HepG2 (cell line): ENCODE results near the gene ACER3. TPM values are rescaled to one million over a fixed set of nuclear protein-coding genes. Genes with fewer than 3 reads are reported as not detected.

ENCODE experiments used
- ATAC-seq: fragments of 200-7000 bp; cut with Tn5 transposase; 3 replicates; pipeline ENCODE4 v1.9.1; 2020; ENCODE audit warnings: mild to moderate bottlenecking, moderate library complexity
- BruUV-seq: library from RNA; stranded (reverse); fragments of 400-500 nt; replicated peaks from 2 replicates; lab custom pipeline; 2021; lab: Mats Ljungman, UMichigan
- CTCF ChIA-PET: fragments of 300-600 bp; formaldehyde crosslinking; extraction: SDS; loops from one replicate; lab custom pipeline; 2021; ENCODE audit warnings: low total read pairs, inconsistent platforms, low intra/inter-chr PET ratio; lab: Yijun Ruan, JAX
- POLR2A ChIA-PET: fragments of 350-600 bp; sonication (Branson Sonifier 250); formaldehyde crosslinking; loops from one replicate; lab custom pipeline; 2020; ENCODE audit warnings: antibody characterized with exemption, inconsistent platforms; lab: Yijun Ruan, JAX
- DNase-seq: peaks from one replicate; pipeline ENCODE4 v3.0.0-alpha.2; 2015; ENCODE audit warnings: low spot score
- FAIRE-seq: peaks from 3 replicates; lab custom pipeline; 2011; peaks lifted over from hg19 to GRCh38; lab: Jason Lieb, UNC
- H2AFZ ChIP-seq: one replicate; pipeline ENCODE4 v1.6.1; 2011; ENCODE audit warnings: low read length, inconsistent platforms
- H3K27ac ChIP-seq: fragments of 300-600 bp; 3 replicates; pipeline ENCODE4 v1.8.0; 2011; ENCODE audit warnings: mixed run types, mild to moderate bottlenecking, mixed read lengths, low read length, inconsistent platforms; ENCODE audit not compliant: insufficient read depth; ENCODE audit errors: extremely low read length
- H3K27me3 ChIP-seq, 2 experiments: fragments of 200-600 bp in 1 of 2; 2 replicates in 1 of 2; 3 replicates in 1 of 2; pipeline versions ENCODE4 v1.6.0 to v1.8.0; 2011; ENCODE audit warnings: low read length in 2 of 2, mild to moderate bottlenecking in 2 of 2, moderate library complexity in 2 of 2, inconsistent platforms in 1 of 2; ENCODE audit not compliant: insufficient read depth in 2 of 2, control insufficient read depth in 1 of 2
- H3K36me3 ChIP-seq, 2 experiments: fragments of 200-600 bp in 1 of 2; replicated peaks in 1 of 2; 2 replicates in 1 of 2; 3 replicates in 1 of 2; pipeline versions ENCODE4 v1.5.1 to v1.8.0; 2011; ENCODE audit warnings: low read length in 2 of 2, inconsistent platforms in 1 of 2; ENCODE audit not compliant: insufficient read depth in 2 of 2, control insufficient read depth in 1 of 2
- H3K4me1 ChIP-seq: 2 replicates; pipeline ENCODE4 v1.5.1; 2012; ENCODE audit warnings: low read length, inconsistent platforms; ENCODE audit not compliant: insufficient read depth
- H3K4me2 ChIP-seq: 2 replicates; pipeline ENCODE4 v1.6.0; 2011; ENCODE audit warnings: low read depth, low read length, inconsistent platforms
- H3K4me3 ChIP-seq, 3 experiments: fragments of 200-600 bp in 1 of 3; sonication (generic), shearing (Covaris generic) in 1 of 3; replicated peaks in 1 of 3; 2 replicates each; pipeline ENCODE4 v1.5.1; 2011 to 2016; ENCODE audit warnings: low read length in 3 of 3, inconsistent platforms in 2 of 3, low read depth in 2 of 3, mild to moderate bottlenecking in 2 of 3, control low read depth in 1 of 3, mixed read lengths in 1 of 3; ENCODE audit not compliant: insufficient read depth in 1 of 3
- H3K79me2 ChIP-seq: one replicate; pipeline ENCODE4 v1.6.1; 2011; ENCODE audit warnings: low read length, inconsistent platforms; ENCODE audit not compliant: insufficient read depth
- H3K9ac ChIP-seq: 2 replicates; pipeline ENCODE4 v1.6.0; 2011; ENCODE audit warnings: mild to moderate bottlenecking, low read depth, low read length, inconsistent platforms; ENCODE audit not compliant: insufficient read depth
- H3K9me3 ChIP-seq: 2 replicates; pipeline ENCODE4 v1.5.1; 2012; ENCODE audit warnings: mild to moderate bottlenecking, low read length
- H4K20me1 ChIP-seq: 2 replicates; pipeline ENCODE4 v1.6.0; 2011; ENCODE audit warnings: inconsistent platforms, mild to moderate bottlenecking, low read length, moderate library complexity; ENCODE audit not compliant: insufficient read depth
- HMGA1 ChIP-seq: sonication (generic); formaldehyde crosslinking; conservative IDR thresholded peaks from 2 replicates; pipeline ENCODE4 v1.4.0; 2020; ENCODE audit warnings: missing genetic modification reagents
- KDM1A ChIP-seq: IDR thresholded peaks from 2 replicates; pipeline ENCODE4 v1.6.1; 2016; ENCODE audit warnings: missing compliant biosample characterization
- MXD4 ChIP-seq: IDR thresholded peaks from 2 replicates; pipeline ENCODE4 v1.6.1; 2016; ENCODE audit warnings: mild to moderate bottlenecking, missing biosample characterization, missing genetic modification reagents
- PHF5A ChIP-seq: IDR thresholded peaks from one replicate; pipeline ENCODE4 v1.6.1; 2018; ENCODE audit warnings: low read depth, missing genetic modification reagents; ENCODE audit not compliant: unreplicated experiment
- SMYD3 ChIP-seq: sonication (generic); formaldehyde crosslinking; IDR thresholded peaks from 2 replicates; pipeline ENCODE4 v1.8.1; 2023; ENCODE audit warnings: mild to moderate bottlenecking, missing genetic modification reagents
- ZNF343 ChIP-seq: sonication (generic); formaldehyde crosslinking; IDR thresholded peaks from 2 replicates; pipeline ENCODE4 v1.4.0; 2020; ENCODE audit warnings: mild to moderate bottlenecking, missing genetic modification reagents
- WGBS: methylation state at CpG from one replicate; pipeline ENCODE4 v1.1.6; 2017; ENCODE audit warnings: low lambda C conversion rate; 5-methylcytosine and 5-hydroxymethylcytosine counted together
- in situ Hi-C: cut with HindIII; loops from 2 replicates; pipeline ENCODE4 v1.10.0; 2017; ENCODE audit warnings: low pct_unique_long_range_greater_than_20kb; ENCODE audit not compliant: extremely low pct_ligation_motif_present
- intact Hi-C: fragments of 100-400 bp; cut with micrococcal nuclease; formaldehyde crosslinking; loops from one replicate; pipeline ENCODE4 v1.10.0; 2022; ENCODE audit not compliant: unreplicated experiment
- polyA plus RNA-seq, 8 experiments: library from polyadenylated mRNA; depleted of rRNA in 3 of 8; stranded (reverse) in 7 of 8; unstranded in 1 of 8; fragments of >200 nt; fragmentation: Illumina TruSeq in 4 of 8; extraction: Trizol in 4 of 8; gene quantifications; 2 replicates each; pipeline versions ENCODE4 v1.2.1 to v1.2.3, GENCODE V29; 2011 to 2016; ENCODE audit warnings: low read depth in 4 of 8, missing spikeins in 1 of 8, mixed read lengths in 1 of 8; ENCODE audit not compliant: insufficient read depth in 1 of 8
- total RNA-seq, 5 experiments: library from RNA; depleted of rRNA; stranded (reverse); fragments of >200 nt; fragmentation: Illumina TruSeq; extraction: Trizol; gene quantifications; 2 replicates each; pipeline ENCODE4 v1.2.3, GENCODE V29; 2016; ENCODE audit warnings: low read depth in 1 of 5
- TF ChIP-seq, protein P1 (sequence below): sonication (generic); formaldehyde crosslinking; IDR thresholded peaks from 2 replicates; pipeline ENCODE4 v1.4.0; 2020; ENCODE audit warnings: mild to moderate bottlenecking, missing genetic modification reagents
- TF ChIP-seq, protein P2 (sequence below): sonication (generic); formaldehyde crosslinking; IDR thresholded peaks from 2 replicates; pipeline ENCODE4 v1.8.0; 2022; ENCODE audit warnings: mild to moderate bottlenecking, missing genetic modification reagents; ENCODE audit not compliant: insufficient replicate concordance

Gene ACER3
- total and polyA plus RNA-seq, 2 of the 13 experiments (the other 11 are each of a cell fraction or from before 2014, with no cell fraction given): 6.0 to 9.8 TPM

DNA sequence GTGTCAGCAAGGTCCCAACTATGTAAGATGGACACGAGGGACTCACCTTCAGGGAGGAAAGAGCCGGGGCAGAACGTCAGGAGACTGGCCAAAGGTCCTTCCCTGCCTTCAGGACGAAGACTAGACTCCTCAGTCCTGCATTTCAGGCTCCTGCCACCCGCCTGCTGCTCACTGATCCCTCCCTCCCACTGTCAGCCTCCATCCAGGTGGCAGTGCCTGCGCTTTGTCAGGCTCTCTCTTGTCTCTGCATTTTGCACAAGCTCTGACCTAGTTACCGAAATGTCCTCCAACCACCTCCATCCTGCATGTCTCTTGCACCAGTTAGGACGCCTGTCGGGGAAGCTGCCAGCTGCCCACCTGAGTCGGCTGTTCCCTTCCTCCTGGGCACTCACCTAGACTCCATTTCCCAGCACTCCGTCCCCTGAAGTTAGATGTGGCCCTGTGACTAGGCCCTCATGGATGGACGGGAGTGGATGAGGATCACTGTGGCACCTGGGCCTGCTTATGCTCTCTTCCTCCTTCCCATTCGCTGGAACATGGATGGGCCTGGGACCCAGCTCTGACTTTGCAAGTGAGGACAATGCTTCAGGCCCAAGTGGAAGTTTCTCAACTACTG lies 181.5 kb downstream of the ACER3 start:
- no peaks in the 10 kb centered on the region for H3K9me3 ChIP-seq
- no peak overlapping the region for H3K4me3 ChIP-seq
- ATAC-seq (no peak), FAIRE-seq (no peak), DNase-seq (no peak)
- H3K4me2 ChIP-seq: no peak overlapping the region
- ChIA-PET POLR2A (no interaction called here), CTCF (interaction anchor here (1.7 kb wide), 1 partner anchor 122 kb away, joined by 7 read pairs; no protein-coding TSS in a partner anchor)
- H2AFZ ChIP-seq: no peak overlapping the region
- WGBS: 42% methylated on average over 12 of the region's 13 CpGs
- no peak overlapping the region for H3K27ac ChIP-seq
- peaks cover 26% of the 10 kb centered on the region for H3K4me1 ChIP-seq
- H3K27me3 ChIP-seq: peaks cover 4 to 60% of the 10 kb centered on the region in 2 experiments
- no peak overlapping the region for H3K9ac ChIP-seq
- no peaks in the 10 kb centered on the region for H3K36me3 ChIP-seq
- TF ChIP-seq ZNF343 (no peak), MXD4 (CRISPR knock-in tag) (no peak), HMGA1 (CRISPR knock-in tag) (no peak), KDM1A (CRISPR knock-in tag) (no peak), PHF5A (CRISPR knock-in tag) (no peak), SMYD3 (CRISPR knock-in tag) (no peak)
- TF ChIP-seq, protein P1, sequence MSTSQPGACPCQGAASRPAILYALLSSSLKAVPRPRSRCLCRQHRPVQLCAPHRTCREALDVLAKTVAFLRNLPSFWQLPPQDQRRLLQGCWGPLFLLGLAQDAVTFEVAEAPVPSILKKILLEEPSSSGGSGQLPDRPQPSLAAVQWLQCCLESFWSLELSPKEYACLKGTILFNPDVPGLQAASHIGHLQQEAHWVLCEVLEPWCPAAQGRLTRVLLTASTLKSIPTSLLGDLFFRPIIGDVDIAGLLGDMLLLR (CRISPR knock-in tag): no peak
- TF ChIP-seq, protein P2, sequence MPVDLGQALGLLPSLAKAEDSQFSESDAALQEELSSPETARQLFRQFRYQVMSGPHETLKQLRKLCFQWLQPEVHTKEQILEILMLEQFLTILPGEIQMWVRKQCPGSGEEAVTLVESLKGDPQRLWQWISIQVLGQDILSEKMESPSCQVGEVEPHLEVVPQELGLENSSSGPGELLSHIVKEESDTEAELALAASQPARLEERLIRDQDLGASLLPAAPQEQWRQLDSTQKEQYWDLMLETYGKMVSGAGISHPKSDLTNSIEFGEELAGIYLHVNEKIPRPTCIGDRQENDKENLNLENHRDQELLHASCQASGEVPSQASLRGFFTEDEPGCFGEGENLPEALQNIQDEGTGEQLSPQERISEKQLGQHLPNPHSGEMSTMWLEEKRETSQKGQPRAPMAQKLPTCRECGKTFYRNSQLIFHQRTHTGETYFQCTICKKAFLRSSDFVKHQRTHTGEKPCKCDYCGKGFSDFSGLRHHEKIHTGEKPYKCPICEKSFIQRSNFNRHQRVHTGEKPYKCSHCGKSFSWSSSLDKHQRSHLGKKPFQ (CRISPR knock-in tag): no peak
- no peaks in the 10 kb centered on the region for H3K79me2 ChIP-seq
- intact Hi-C loops: loop anchor here (10.0 kb wide), 1 partner anchor 317 kb away; no protein-coding TSS in a partner anchor
- no TSS peak for BruUV-seq
- in situ Hi-C loops: loop anchor here (5.0 to 25.0 kb wide), 2 partner anchors 130 to 310 kb away; no protein-coding TSS in a partner anchor
- no peaks in the 10 kb centered on the region for H4K20me1 ChIP-seq
